Thyroid gland (tissue), 4 donors: ENCODE measurements around the gene RNF167. TPM values are rescaled to one million over a fixed set of nuclear protein-coding genes. Genes with fewer than 3 reads are reported as not detected.

Source experiments
- DNase-seq, 2 donors: peaks; one replicate each; pipeline ENCODE4 v3.0.0-alpha.2; 2019
- H3K27ac ChIP-seq, 3 donors: fragments of 200-600 bp; sonication (generic); 1 replicate in 2 of 3; 2 replicates in 1 of 3; pipeline ENCODE4 v1.5.1; 2016 to 2019; ENCODE audit warnings: mild to moderate bottlenecking in 1 of 3, moderate library complexity in 1 of 3
- H3K27me3 ChIP-seq: fragments of 200-600 bp; sonication (generic); one replicate; pipeline ENCODE4 v1.5.1; 2019
- H3K36me3 ChIP-seq, 2 donors: fragments of 200-600 bp; sonication (generic); one replicate each; pipeline ENCODE4 v1.5.1; 2016 to 2019
- H3K4me1 ChIP-seq, 2 donors: fragments of 200-600 bp; sonication (generic); one replicate each; pipeline ENCODE4 v1.5.1; 2017 to 2019
- H3K4me3 ChIP-seq, 3 donors: fragments of 200-600 bp; sonication (generic); replicated peaks in 1 of 3; 1 replicate in 2 of 3; 2 replicates in 1 of 3; pipeline ENCODE4 v1.5.1; 2016; ENCODE audit warnings: mild to moderate bottlenecking in 1 of 3
- H3K9me3 ChIP-seq: fragments of 200-600 bp; sonication (generic); one replicate; pipeline ENCODE4 v1.5.1; 2017
- CTCF ChIP-seq, 6 experiments: fragments of 200-600 bp in 3 of 6; fragments of 450-650 bp in 3 of 6; sonication (generic) in 3 of 6; IDR thresholded peaks; one replicate each; pipeline ENCODE4 v1.5.1; 2016 to 2019; ENCODE audit warnings: antibody characterized with exemption in 6 of 6, mild to moderate bottlenecking in 2 of 6, inconsistent platforms in 1 of 6, moderate library complexity in 1 of 6
- POLR2A ChIP-seq, 2 donors: fragments of 450-650 bp; IDR thresholded peaks; one replicate each; pipeline ENCODE4 v1.6.1; 2017; ENCODE audit warnings: antibody characterized with exemption in 2 of 2, mild to moderate bottlenecking in 2 of 2, moderate library complexity in 1 of 2
- WGBS, 2 donors: methylation state at CpG; one replicate each; pipeline ENCODE4 v1.1.5; 2017; 5-methylcytosine and 5-hydroxymethylcytosine counted together
- intact Hi-C: fragments of 100-400 bp; cut with DNase I; formaldehyde crosslinking; loops from one replicate; pipeline ENCODE4 v1.15.1; 2023
- microRNA-seq: library from miRNA; unstranded; fragments of <30 nt; microRNA quantifications from one replicate; pipeline ENCODE4, GENCODE V29; 2016
- small RNA-seq: library from RNA; depleted of rRNA; stranded (forward); fragments of <200 nt; gene quantifications from one replicate; pipeline ENCODE3, GENCODE V24; 2016
- total RNA-seq, 4 donors: library from RNA; depleted of rRNA; stranded (reverse); fragments of >200 nt; gene quantifications; one replicate each; pipeline ENCODE4 v1.2.3, GENCODE V29; 2016

The RNF167 gene
- total RNA-seq, 4 donors from 2014 or later = 47.1 to 77.0 (median 67.2) TPM

DNA sequence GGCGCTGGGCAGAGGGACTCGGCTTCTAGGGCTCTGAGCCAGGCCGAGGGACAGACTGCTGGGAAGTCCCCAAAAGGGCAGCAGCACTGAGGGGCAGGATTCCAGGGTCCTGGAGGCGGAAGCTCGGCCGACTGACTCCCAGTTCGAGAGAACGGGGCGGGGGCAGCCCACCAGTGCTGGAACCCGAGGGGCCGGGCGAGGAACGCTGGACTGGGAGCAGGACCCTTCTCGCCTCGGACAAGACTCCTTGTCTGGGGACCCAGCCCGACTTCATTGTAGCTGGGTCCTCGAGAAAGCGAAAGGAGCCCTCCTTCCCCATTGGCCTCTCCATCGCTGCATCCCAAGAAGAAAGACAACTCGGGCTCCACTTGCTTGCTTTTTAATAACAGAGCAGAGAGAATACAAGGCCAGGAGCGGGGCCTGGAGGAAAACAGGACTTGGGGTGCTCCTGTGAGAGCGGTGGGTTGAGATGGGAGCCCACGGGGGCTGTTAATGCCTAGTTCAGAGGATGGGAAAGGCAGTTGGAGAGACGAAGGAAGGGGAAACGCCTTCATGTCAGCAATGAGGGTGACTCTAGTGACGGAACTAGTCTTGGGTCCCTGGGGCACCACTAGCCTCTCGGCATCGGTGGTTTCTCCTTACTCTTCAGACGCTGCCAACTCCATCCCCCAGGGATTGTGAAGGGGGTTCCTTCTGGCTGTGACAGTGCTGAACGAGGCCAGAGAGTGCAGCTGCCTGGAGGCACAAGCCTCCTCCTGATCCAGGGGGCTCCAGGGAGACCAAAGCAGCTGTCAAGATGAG lies 47.9 kb downstream of the RNF167 start:
- peaks cover 17 to 19% of the 10 kb centered on the region in 2 donors for H3K4me1 ChIP-seq
- 4 to 8% methylated on average over 21 to 25 of the region's 30 CpGs for WGBS, 2 donors
- no peak for DNase-seq
- no peaks in the 10 kb centered on the region for H3K9me3 ChIP-seq
- peak overlapping the region; percentile 71 to 94 (median 93) for H3K27ac ChIP-seq
- intact Hi-C loops = loop anchor here (2.0 kb wide), 1 partner anchor 83 kb away; no protein-coding TSS in a partner anchor
- peaks cover 0 to 4% of the 10 kb centered on the region in 2 donors for H3K36me3 ChIP-seq
- no peaks in the 10 kb centered on the region for H3K27me3 ChIP-seq
- peak overlapping the region; percentile 21 to 94 (median 80) for H3K4me3 ChIP-seq
- TF ChIP-seq POLR2A (IDR thresholded peaks at IDR 0.05) (no peak), CTCF (IDR thresholded peaks at IDR 0.05) (no peak)

DNA sequence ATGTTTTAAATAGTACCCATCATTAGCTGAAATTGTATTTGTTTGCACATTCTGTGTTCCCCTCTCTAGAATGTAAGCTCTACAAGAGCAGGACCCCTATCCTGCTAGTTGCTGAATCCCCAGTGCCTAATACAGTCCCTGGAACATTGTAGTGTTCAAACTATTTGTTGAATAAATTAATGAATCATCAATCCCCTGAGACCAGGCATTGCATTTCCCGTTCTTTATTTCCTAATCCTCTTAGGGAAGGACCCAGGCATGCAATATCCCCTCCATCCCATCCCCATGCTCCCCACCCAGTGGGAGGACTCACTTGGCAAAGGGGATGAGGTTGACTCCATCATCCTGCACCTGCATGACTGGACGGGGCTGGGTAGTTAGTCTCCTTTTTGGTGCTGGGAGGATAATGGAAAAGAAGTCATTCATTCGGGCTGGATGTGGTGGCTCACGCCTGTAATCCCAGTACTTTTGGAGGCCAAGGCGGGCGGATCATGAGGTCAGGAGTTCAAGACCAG lies 54.1 kb downstream of the RNF167 start:
- TF ChIP-seq CTCF (IDR thresholded peaks at IDR 0.05) = no peak
- TF ChIP-seq POLR2A (IDR thresholded peaks at IDR 0.05) = no peak
- Histone ChIP-seq H3K27me3 (no peaks in the 10 kb centered on the region), H3K36me3 (no peaks in the 10 kb centered on the region), H3K4me3 (no peak overlapping the region), H3K27ac (no peak overlapping the region), H3K9me3 (no peaks in the 10 kb centered on the region), H3K4me1 (peaks cover 13 to 15% of the 10 kb centered on the region in 2 donors)
- 84 to 91% methylated on average over 5 to 6 of the region's 6 CpGs for WGBS, 2 donors
- DNase-seq = no peak
- intact Hi-C loops = no loop called here

Small RNAs within 50 kb of the gene (microRNA-seq; reads per million reads assigned to microRNA genes)
- not detected for gene MIR6864
- not detected for gene MIR6865

Small RNAs within 50 kb of the gene (small RNA-seq; reads per million reads assigned to genes)
- gene MIR6864 (not detected), gene MIR6865 (not detected)

Other genes with a start within 250 kb of the RNF167 start
- gene PELP1, start 236.1 kb upstream of the RNF167 start, total RNA-seq = 10 to 100 TPM; 13.2 to 33.9 (median 28.1) TPM
- 10 to 100 TPM in 3 of 4 donors, 1 to 10 TPM in 1; 8.4 to 20.6 (median 14.4) TPM for gene ARRB2, start 229.6 kb upstream of the RNF167 start, total RNA-seq
- gene MED11, start 208.8 kb upstream of the RNF167 start, total RNA-seq = 10 to 100 TPM; 37.3 to 54.7 (median 41.3) TPM
- under 1 TPM; 0.29 to 0.44 (median 0.37) TPM for gene ZMYND15, start 200.4 kb upstream of the RNF167 start, total RNA-seq
- gene CXCL16, start 200.3 kb upstream of the RNF167 start, total RNA-seq = 10 to 100 TPM in 3 of 4 donors, 1 to 10 TPM in 1; 6.6 to 13.7 (median 12.8) TPM
- not detected for gene TM4SF5, start 168.4 kb upstream of the RNF167 start, total RNA-seq
- 1 to 10 TPM in 2 of 4 donors, not detected in 2; 1.8 to 4.0 TPM for gene VMO1, start 153.9 kb upstream of the RNF167 start, total RNA-seq
- not detected for gene GLTPD2, start 151.3 kb upstream of the RNF167 start, total RNA-seq
- gene PSMB6, start 144.1 kb upstream of the RNF167 start, total RNA-seq = 100 to 1,000 TPM; 108 to 322 (median 141) TPM
- gene PLD2, start 133.1 kb upstream of the RNF167 start, total RNA-seq = 10 to 100 TPM; 10.7 to 20.0 (median 16.2) TPM
- 10 to 100 TPM; 25.1 to 51.6 (median 31.2) TPM for gene MINK1, start 106.9 kb upstream of the RNF167 start, total RNA-seq
- 1 to 10 TPM in 3 of 4 donors, under 1 TPM in 1; 0.33 to 1.9 (median 1.3) TPM for gene C17orf107, start 40.7 kb upstream of the RNF167 start, total RNA-seq
- gene CHRNE, start 37.2 kb upstream of the RNF167 start, total RNA-seq = under 1 TPM; 0.29 to 0.83 (median 0.49) TPM
- gene GP1BA, start 8.0 kb upstream of the RNF167 start, total RNA-seq = not detected
- gene SLC25A11, start 222 bp upstream of the RNF167 start, total RNA-seq = 10 to 100 TPM; 29.3 to 62.4 (median 48.4) TPM
- 100 to 1,000 TPM; 228 to 606 (median 328) TPM for gene PFN1, start 8.3 kb downstream of the RNF167 start, total RNA-seq
- 1 to 10 TPM in 3 of 4 donors, not detected in 1; 5.4 to 8.8 (median 5.5) TPM for gene ENO3, start 10.9 kb downstream of the RNF167 start, total RNA-seq
- 10 to 100 TPM; 50.5 to 69.7 (median 68.3) TPM for gene SPAG7, start 27.5 kb downstream of the RNF167 start, total RNA-seq
- gene CAMTA2, start 47.4 kb downstream of the RNF167 start, total RNA-seq = 10 to 100 TPM; 17.1 to 29.0 (median 20.4) TPM
- 1 to 10 TPM; 1.0 to 2.3 (median 1.4) TPM for gene INCA1, start 57.3 kb downstream of the RNF167 start, total RNA-seq
- gene KIF1C, start 57.7 kb downstream of the RNF167 start, total RNA-seq = 100 to 1,000 TPM in 1 of 4 donors, 10 to 100 TPM in 3; 67.3 to 134 (median 86.9) TPM
- under 1 TPM in 1 of 4 donors, not detected in 3; 0.11 TPM for gene SLC52A1, start 95.2 kb downstream of the RNF167 start, total RNA-seq
- gene ZFP3, start 138.2 kb downstream of the RNF167 start, total RNA-seq = 10 to 100 TPM in 3 of 4 donors, 1 to 10 TPM in 1; 9.5 to 14.1 (median 12.1) TPM
- 10 to 100 TPM in 2 of 4 donors, 1 to 10 TPM in 2; 7.5 to 13.7 (median 9.6) TPM for gene ZNF232, start 171.6 kb downstream of the RNF167 start, total RNA-seq
- gene USP6, start 175.8 kb downstream of the RNF167 start, total RNA-seq = 1 to 10 TPM in 1 of 4 donors, under 1 TPM in 3; 0.11 to 1.7 (median 0.39) TPM